K562 (cell line): ENCODE measurements around the gene GPHA2. TPM values are rescaled to one million over a fixed set of nuclear protein-coding genes. Genes with fewer than 3 reads are reported as not detected.

Experiments
- ATAC-seq: fragments of 200-7000 bp; cut with Tn5 transposase; 3 replicates; pipeline ENCODE4 v1.9.1; 2020; ENCODE audit warnings: moderate library complexity
- BruUV-seq: library from RNA; stranded (reverse); fragments of 400-500 nt; replicated peaks from 2 replicates; lab custom pipeline; 2021; lab: Mats Ljungman, UMichigan
- CTCF ChIA-PET: fragments of 300-600 bp; formaldehyde crosslinking; extraction: SDS; loops from one replicate; lab custom pipeline; 2021; ENCODE audit warnings: low intra/inter-chr PET ratio; lab: Yijun Ruan, JAX
- POLR2A ChIA-PET: fragments of 300-600, 350-650 bp; sonication (Branson Sonifier 250); formaldehyde crosslinking; extraction: SDS; loops from one replicate; lab custom pipeline; 2021; ENCODE audit warnings: antibody characterized with exemption, inconsistent platforms; lab: Yijun Ruan, JAX
- DNase-seq, 4 experiments: peaks; one replicate each; pipeline versions ENCODE4 v3.0.0 to v3.0.0-alpha.2; 2011 to 2018; ENCODE audit warnings: low spot score in 3 of 4, mixed read lengths in 3 of 4; ENCODE audit errors: extremely low read depth in 1 of 4
- FAIRE-seq: peaks from 2 replicates; lab custom pipeline; 2011; peaks lifted over from hg19 to GRCh38; lab: Jason Lieb, UNC
- H2AFZ ChIP-seq: 2 replicates; pipeline ENCODE4 v1.6.0; 2011; ENCODE audit warnings: low read depth, low read length, control low read depth, inconsistent platforms
- H3K27ac ChIP-seq: fragments of 200-600 bp; 3 replicates; pipeline ENCODE4 v1.8.0; 2011; ENCODE audit warnings: low read depth, mild to moderate bottlenecking, control low read depth, inconsistent platforms, low read length, moderate library complexity, mixed read lengths; ENCODE audit errors: extremely low read depth
- H3K27me3 ChIP-seq, 2 experiments: fragments of 300-600 bp in 1 of 2; 2 replicates in 1 of 2; 3 replicates in 1 of 2; pipeline versions ENCODE4 v1.6.0 to v1.8.0; 2011; ENCODE audit warnings: inconsistent platforms in 2 of 2, low read length in 2 of 2, mild to moderate bottlenecking in 1 of 2, mixed read lengths in 1 of 2, moderate library complexity in 1 of 2; ENCODE audit not compliant: control insufficient read depth in 2 of 2, insufficient read depth in 2 of 2
- H3K36me3 ChIP-seq: fragments of 300-600 bp; 3 replicates; pipeline ENCODE4 v1.8.0; 2011; ENCODE audit warnings: mild to moderate bottlenecking, low read length, inconsistent platforms; ENCODE audit not compliant: control insufficient read depth, insufficient read depth
- H3K4me1 ChIP-seq, 2 experiments: fragments of 200-600 bp in 1 of 2; replicated peaks in 1 of 2; 2 replicates in 1 of 2; 3 replicates in 1 of 2; pipeline versions ENCODE4 v1.5.1 to v1.8.0; 2011; ENCODE audit warnings: inconsistent platforms in 2 of 2, low read length in 2 of 2, mild to moderate bottlenecking in 1 of 2, mixed read lengths in 1 of 2, moderate library complexity in 1 of 2; ENCODE audit not compliant: control insufficient read depth in 2 of 2, insufficient read depth in 2 of 2
- H3K4me2 ChIP-seq: 2 replicates; pipeline ENCODE4 v1.6.1; 2011; ENCODE audit warnings: low read length, control low read depth, inconsistent platforms, mixed read lengths; ENCODE audit not compliant: insufficient read depth
- H3K4me3 ChIP-seq: fragments of 200-600 bp; sonication (generic), shearing (Covaris generic); 2 replicates; pipeline ENCODE4 v1.5.1; 2016; ENCODE audit warnings: control low read depth, inconsistent platforms
- H3K79me2 ChIP-seq: fragments of 200-600 bp; 3 replicates; pipeline ENCODE4 v1.8.0; 2011; ENCODE audit warnings: low read length, inconsistent platforms; ENCODE audit not compliant: control insufficient read depth, insufficient read depth
- H3K9ac ChIP-seq, 2 experiments: 2 replicates each; pipeline versions ENCODE4 v1.6.0 to v1.6.1; 2011; ENCODE audit warnings: low read depth in 2 of 2, low read length in 2 of 2, control low read depth in 1 of 2, inconsistent platforms in 1 of 2, mild to moderate bottlenecking in 1 of 2, mixed read lengths in 1 of 2; ENCODE audit not compliant: insufficient read depth in 1 of 2
- H3K9me1 ChIP-seq: one replicate; pipeline ENCODE4 v1.6.0; 2011; ENCODE audit warnings: inconsistent platforms, mild to moderate bottlenecking, low read length, moderate library complexity; ENCODE audit not compliant: control insufficient read depth, insufficient read depth
- H3K9me3 ChIP-seq: replicated peaks from 2 replicates; pipeline ENCODE4 v1.5.1; 2011; ENCODE audit warnings: low read depth, low read length, inconsistent platforms; ENCODE audit not compliant: control insufficient read depth, insufficient read depth
- H4K20me1 ChIP-seq: replicated peaks from 2 replicates; pipeline ENCODE4 v1.6.1; 2011; ENCODE audit warnings: low read length, inconsistent platforms, mixed read lengths; ENCODE audit not compliant: control insufficient read depth, insufficient read depth
- RBFOX2 ChIP-seq: fragments of 200-400 bp; formaldehyde crosslinking; IDR thresholded peaks from 2 replicates; pipeline ENCODE4 v1.6.1; 2017; ENCODE audit warnings: low read depth, mild to moderate bottlenecking, low read length, moderate library complexity
- WGBS: fragments of 100-300 bp; shearing (Covaris generic); methylation state at CpG from one replicate; pipeline ENCODE4 v1.1.6; 2016; ENCODE audit warnings: low coverage, mixed read lengths; ENCODE audit not compliant: insufficient coverage; ENCODE audit errors: missing lambda C conversion rate; 5-methylcytosine and 5-hydroxymethylcytosine counted together
- in situ Hi-C: fragments of 300-500 bp; cut with MboI; formaldehyde crosslinking; loops from 4 replicates; pipeline ENCODE4 v1.15.0; 2018; ENCODE audit warnings: inconsistent platforms, mixed read lengths
- intact Hi-C: fragments of 100-400 bp; cut with micrococcal nuclease; formaldehyde crosslinking; loops from 2 replicates; pipeline ENCODE4 v1.14.2; 2022
- polyA plus RNA-seq, 8 experiments: library from polyadenylated mRNA; depleted of rRNA in 4 of 8; stranded (reverse) in 5 of 8; unstranded in 3 of 8; fragments of >200 nt; fragmentation: Nextera tagmentation in 2 of 8; fragmentation: Illumina TruSeq in 1 of 8; extraction: Ambion mirVana in 2 of 8; extraction: Trizol in 1 of 8; gene quantifications; 2 replicates each; pipeline versions ENCODE4 v1.2.1 to v1.2.3, GENCODE V29; 2011 to 2014; ENCODE audit warnings: inconsistent platforms in 1 of 8, missing spikeins in 1 of 8
- total RNA-seq, 7 experiments: library from RNA; depleted of rRNA in 6 of 7; stranded (reverse); fragments of >200 nt in 6 of 7; fragmentation: Illumina TruSeq in 2 of 7; extraction: Trizol in 2 of 7; gene quantifications; 2 replicates each; pipeline versions ENCODE4 v1.2.1 to v1.2.3, GENCODE V29; 2011 to 2021; ENCODE audit warnings: low replicate concordance in 1 of 7
- TF ChIP-seq, protein P1 (sequence below): fragments of 450-650 bp; IDR thresholded peaks from 2 replicates; pipeline ENCODE4 v1.6.1; 2016; ENCODE audit warnings: missing biosample characterization, missing genetic modification characterization

GPHA2 gene
- total and polyA plus RNA-seq, 9 of the 15 experiments (the other 6 are each of a cell fraction or from before 2014, with no cell fraction given), result 0.17 to 0.22 TPM; not detected in 7

DNA sequence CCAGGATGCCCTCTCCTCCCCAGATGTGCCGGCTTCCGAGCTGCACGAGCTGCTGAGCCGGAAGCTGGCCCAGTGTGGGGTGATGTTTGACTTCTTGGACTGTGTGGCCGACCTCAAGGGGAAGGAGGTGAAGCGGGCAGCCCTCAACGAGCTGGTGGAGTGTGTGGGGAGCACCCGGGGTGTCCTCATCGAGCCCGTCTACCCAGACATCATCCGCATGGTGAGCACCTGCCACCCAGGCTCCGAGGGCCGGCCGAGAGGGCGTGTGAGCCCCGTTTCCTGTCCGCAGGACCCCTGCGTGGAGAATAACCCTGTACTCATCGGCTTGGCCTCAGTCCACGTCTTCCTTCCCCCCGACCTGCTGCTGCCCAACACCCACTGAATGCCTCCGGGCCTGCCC is 9.0 kb downstream of the GPHA2 start:
- Histone ChIP-seq H3K36me3 (peaks cover 4% of the 10 kb centered on the region; the same call in 1 of the 3 replicates), H3K4me1 (peaks cover 11 to 41% of the 10 kb centered on the region in 2 experiments; a peak in 4 of 5 replicates), H3K79me2 (no peaks in the 10 kb centered on the region)
- TF ChIP-seq, protein P1, sequence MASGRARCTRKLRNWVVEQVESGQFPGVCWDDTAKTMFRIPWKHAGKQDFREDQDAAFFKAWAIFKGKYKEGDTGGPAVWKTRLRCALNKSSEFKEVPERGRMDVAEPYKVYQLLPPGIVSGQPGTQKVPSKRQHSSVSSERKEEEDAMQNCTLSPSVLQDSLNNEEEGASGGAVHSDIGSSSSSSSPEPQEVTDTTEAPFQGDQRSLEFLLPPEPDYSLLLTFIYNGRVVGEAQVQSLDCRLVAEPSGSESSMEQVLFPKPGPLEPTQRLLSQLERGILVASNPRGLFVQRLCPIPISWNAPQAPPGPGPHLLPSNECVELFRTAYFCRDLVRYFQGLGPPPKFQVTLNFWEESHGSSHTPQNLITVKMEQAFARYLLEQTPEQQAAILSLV, result no peak
- 0 out of 2 replicates have a peak, but pooled peaks have one; percentile 21 for TF ChIP-seq RBFOX2
- TF ChIP-seq, all 486 proteins: peak for 1
- Histone ChIP-seq H4K20me1 (no peaks in the 10 kb centered on the region), H3K9ac (peak overlapping the region in 1 of 2 experiments; percentile 54; a peak in 1 of 4 replicates), H3K27ac (no peak overlapping the region), H3K27me3 (no peaks in the 10 kb centered on the region), H3K4me2 (no peak overlapping the region), H3K4me3 (no peak overlapping the region), H2AFZ (no peak overlapping the region), H3K9me3 (no peaks in the 10 kb centered on the region), H3K9me1 (no peaks in the 10 kb centered on the region)
- in situ Hi-C loops, result no loop called here
- 77% methylated on average over 17 of the region's 22 CpGs for WGBS
- POLR2A ChIA-PET, result interaction anchor here (2.0 kb wide), 1 partner anchor 9 kb away, joined by 8 read pairs; the partner anchor contains the start of gene GPHA2
- CTCF ChIA-PET, result no interaction called here
- DNase-seq, result no peak
- FAIRE-seq, result no peak
- no peak for ATAC-seq
- BruUV-seq, result no TSS peak
- intact Hi-C loops, result no loop called here
